GM21515 (cell line): ENCODE measurements around the gene CHMP6.
"Not testable (repeated sequence)": the region's sequence is repeated elsewhere in the genome, so short reads cannot be mapped to it uniquely, and the experiment has no call there.

Experiments used
- ATAC-seq: cut with Tn5 transposase; IDR thresholded peaks from one replicate; pipeline ENCODE4 v1.9.1; 2021; ENCODE audit not compliant: unreplicated experiment

CHMP6 gene

DNA sequence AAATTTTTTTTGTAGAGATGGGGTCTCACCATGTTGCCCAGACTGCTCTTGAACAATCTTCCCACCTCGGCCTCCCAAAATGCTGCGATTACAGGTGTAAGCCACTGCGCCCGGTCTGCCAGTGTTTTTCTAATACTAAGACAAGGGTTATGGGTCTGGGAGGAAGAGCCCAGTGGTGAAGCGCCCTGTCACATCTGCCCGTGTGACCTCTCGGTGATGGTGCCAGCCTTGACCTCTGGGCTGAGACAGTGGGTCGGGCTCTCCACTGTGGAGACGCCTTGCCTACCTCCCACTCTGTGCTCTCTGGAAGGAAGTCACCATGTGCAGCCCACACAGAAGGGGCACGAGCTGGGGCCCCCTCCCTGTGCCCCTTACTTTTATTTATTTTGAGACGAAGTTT lies 38.2 kb downstream of the CHMP6 start:
- no peak for ATAC-seq

DNA sequence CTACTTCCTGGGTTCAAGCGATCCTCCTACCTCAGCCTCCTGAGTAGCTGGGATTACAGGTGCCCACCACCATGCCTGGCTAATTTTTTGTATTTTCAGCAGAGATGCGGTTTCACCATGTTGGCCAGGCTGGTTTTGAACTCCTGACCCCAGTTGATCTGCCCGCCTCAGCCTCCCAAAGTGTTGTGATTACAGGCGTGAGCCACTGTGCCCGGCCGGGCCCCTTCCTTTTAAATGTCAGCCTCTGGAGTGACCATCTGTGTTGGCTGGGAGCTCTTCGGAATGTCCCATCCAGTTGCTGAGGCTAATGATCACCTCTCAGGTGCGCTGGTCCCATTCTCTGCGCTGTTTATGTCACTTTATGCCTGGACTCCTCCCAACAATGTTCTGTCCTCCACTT lies 38.7 kb downstream of the CHMP6 start:
- not testable (repeated sequence) for ATAC-seq

DNA sequence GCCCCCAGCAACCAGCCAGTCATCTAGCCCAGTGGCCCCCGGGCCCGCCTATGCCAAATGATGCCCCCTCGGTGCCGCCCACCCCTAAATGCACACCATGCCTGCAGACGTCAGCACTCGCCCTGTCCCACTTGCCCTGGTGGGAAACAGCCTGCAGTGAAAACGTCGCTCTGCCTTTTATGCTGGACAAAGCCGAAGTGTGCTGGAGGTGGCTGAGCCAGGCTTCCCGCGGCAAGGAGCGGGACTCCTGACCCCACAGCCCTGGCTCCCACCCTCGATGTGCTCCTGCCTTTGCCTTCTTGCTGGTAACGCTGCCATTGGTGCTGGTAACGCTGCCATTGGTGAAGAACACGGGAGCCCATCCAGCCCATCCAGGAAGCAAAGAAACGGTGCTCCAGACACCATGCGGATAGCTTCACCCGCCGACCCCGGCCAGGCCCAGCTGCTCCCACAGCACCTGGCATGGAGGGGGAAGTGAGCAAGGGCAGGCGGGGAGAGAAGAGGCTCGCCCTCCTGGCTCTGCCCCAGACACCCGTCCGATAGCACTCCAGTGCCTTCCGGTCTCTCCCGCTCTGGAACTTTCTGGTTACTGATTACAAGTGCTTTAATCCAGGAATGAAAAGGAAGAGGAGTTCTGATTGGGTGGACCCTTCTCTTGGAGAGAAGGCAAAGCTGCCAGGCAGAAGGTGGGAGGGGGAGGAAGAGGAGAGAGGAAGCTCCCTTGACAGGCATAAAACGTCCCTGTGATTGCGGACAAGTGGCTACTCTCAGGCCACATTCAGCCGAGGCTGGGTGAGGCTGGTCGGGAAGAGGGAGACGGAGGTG lies 39.3 kb downstream of the CHMP6 start:
- no peak for ATAC-seq

DNA sequence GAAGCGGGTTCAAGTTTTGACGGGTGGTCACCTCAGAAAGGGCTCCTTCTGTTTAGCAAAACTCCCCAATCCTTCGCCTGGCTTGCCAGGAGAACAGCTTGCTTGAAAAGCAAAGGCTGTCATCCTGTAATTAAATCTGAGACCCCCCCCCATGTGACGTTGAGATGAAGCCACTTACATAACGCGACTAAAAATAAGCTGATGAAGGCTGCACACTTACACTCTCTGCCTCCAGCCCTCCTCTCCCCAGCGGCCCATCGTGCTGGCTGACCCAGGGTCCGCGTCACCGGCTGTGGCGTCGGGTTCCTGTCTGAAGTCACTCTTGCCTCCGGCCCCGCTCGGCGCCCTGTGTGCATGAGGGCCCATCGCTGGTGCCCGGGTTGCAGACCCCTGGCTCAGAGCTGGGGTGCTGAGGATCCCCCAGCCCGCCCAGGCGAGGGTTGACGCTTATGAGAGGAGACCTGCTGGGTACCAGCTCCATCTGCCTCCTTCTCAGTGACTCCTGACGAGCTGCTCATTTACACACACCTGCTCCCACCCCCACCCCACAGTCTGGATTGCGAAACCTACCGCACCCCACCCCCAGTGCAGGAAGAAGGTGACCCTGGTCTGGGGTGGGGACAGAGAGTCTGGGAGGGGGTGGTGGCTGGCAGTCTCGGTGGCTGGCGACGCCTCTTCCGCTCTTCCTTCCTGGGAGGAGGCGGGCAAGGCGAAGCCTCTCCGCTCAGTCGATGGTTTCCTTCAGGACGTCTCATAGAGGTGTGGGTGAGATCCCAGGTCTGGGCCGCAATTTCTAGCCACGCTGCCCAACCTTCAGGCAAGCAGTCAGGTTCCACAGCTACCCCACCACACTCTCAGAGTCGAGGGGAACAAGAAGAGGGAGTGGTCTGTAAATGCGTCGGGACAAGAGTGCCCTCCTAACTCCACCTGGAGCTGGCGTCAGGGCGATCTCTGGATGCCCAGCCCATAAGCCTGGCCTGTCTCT lies 40.2 kb downstream of the CHMP6 start:
- ATAC-seq: no peak

DNA sequence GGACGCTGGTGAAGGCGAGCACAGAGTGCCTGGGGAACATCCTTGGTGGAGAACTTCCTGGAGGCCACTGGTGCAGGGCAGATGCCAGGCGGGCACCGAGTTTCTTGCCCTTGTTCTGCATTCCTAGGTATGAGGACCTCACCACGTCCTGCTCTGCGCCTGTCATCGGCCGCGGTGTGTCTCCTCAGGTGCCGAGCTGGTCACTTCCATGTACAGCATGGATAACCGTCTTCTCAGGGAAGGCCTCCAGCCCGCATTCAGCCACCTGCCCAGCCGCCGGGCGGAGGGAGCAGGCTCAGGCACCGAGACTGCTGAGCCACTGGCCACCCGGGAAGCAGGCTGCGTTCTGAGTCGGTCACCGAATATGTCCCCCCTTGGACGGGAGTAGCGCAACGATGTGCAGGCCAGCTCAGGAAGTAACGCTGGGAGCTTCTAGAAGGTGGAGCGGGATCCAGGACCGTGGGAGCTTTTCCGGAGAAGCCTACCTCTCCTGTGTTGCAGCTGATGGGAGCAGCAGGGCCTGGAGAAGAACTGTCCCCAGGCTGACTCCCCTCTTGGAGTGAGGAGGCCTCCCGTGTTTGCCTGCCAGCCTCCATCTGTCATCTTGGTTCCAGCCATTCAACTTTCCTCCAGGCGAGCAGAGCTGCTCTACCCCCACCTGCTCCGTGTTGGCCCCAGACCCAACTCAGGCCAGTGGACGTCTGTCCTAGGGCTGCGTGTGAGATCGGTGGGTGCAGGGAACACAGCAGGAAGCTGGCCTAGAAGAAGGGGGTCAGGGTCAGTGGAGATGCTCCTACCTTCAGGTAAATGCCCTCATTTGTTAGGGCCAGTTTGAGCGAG lies 41.2 kb downstream of the CHMP6 start:
- no peak for ATAC-seq

DNA sequence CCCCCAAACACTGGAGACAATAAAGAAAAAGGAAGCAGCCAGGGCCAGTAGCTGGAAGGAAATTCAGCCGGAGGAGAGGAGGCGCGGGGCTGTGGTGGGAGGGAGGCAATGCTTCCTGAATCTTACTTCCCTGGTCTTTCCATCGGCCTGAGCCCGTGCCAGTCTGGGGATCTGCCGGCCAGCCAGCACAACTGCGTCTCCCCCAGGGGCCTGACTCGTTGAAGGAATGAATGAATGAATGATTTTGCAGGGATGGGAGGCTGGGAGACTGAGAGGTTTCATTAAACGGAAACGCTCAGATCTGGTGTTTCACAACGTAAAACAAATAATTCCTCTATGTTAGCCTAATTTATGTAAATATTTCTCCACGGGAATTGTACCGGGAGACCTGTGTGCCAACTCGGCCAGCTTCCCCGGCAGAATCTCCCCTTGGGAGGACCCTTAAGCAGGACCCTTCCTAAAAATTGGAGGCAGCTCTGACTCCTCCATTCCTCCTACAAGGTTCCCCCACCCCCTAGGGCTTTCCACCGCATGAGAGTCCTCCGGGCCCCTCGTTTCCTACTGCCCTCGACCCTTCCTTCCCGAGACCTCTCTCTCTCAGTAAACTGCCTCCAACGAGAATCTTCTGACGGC lies 42.0 kb downstream of the CHMP6 start:
- ATAC-seq: no peak

DNA sequence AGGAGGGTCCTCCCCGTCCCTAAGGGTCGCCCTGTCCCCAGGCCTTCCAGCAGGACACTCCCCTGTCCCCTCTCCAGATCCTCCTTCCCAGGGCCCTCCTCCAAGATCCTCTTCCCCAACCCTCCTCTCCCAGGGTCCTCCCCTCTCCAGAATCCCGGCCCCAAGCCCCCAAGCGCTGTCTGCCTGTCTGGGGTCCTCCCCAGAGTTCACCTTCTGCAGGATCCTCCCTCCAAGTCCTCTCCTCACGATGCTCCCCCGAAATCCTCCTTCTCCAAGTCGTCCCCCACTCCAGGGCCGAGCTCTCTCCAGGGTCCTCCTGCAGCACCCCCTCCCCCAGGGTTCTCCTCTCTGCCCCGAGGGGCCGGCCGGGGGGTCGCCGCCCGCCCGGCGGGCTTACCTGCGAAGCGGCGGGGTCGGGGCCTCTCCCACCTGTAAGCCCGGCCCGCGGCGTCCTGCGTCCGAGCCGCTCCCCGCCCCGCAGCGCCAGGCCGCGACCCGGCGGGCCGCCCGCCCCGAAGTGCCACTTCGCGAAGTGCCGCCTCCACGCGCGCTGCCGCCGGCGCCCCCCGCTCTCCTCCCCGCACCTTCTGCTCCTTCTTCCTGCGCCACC lies 42.6 kb downstream of the CHMP6 start:
- peak; percentile 15 for ATAC-seq

DNA sequence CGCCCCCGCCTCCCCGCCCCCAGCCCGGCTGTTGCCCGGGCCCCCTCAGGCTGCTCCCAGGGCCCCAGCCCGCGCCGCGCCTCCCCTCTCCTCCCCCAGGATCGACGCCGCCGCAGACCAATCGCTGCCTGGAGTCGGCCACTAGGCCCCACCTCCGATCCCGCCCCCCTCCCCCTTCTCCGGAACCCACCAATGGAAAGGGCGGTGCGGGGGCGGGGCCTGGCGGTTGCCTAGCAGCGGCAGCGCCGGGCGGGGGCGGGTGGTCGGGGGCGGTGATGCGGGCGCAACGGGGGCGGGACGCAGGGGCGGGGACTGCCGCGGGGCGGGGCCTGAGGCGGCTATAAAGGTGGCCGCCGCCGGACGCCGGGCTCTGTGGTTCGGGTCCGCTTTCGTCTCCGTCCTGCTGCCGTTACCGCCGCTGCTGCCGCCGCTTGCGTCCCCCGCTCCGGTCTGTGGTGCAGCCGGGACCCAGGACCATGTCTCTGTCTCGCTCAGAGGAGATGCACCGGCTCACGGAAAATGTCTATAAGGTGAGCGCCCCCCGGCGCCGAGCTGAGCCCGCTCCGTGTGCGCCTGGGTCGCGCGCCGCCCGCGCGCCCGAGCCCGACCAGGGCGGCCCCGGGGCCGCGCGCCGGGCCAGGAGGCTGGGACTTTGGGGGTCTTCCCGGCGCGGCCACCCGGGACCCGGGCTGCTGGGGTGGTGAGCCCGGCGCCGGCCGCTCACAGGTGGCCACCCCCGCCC lies 43.3 kb downstream of the CHMP6 start, which contains the start of gene BAIAP2:
BAIAP2 (plus strand) TSS at position 373 of the 742 bp plus-strand sequence; CDS start at position 477, 104 bp downstream.
- ATAC-seq: peak; percentile 55

DNA sequence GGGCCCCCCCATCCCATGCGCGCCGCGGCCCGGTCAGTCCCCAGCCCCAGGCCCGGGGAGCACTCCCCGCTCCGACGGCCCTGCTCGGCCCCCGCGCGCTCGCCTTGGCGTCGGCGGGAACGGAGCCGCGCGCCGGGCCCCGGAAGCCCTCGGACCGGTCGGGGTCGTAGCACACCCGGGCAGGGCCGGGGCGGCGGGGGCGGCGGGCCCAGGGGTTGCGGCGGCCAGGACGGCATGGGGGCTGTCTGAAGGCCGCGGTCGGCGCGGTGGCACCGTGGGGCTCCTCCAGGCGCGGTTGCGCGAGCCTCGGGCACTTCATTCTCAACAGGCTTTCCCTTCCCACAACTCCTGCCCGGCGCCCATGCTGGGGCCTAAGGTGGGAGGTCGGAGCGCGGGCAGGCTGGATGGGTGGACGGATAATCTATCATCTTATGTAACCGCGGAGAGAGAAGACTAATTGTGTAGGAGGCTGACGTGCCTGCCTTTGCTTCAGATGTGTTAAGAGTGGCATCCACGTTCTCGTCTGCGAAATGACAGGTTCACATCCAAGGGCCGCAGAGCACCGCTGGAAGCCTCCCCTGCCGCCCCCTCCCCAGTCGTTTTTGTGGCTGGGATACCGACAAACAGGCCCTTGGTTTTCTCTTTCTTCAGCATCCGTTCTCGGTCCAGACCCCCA lies 44.0 kb downstream of the CHMP6 start:
- ATAC-seq: peak; percentile 8

DNA sequence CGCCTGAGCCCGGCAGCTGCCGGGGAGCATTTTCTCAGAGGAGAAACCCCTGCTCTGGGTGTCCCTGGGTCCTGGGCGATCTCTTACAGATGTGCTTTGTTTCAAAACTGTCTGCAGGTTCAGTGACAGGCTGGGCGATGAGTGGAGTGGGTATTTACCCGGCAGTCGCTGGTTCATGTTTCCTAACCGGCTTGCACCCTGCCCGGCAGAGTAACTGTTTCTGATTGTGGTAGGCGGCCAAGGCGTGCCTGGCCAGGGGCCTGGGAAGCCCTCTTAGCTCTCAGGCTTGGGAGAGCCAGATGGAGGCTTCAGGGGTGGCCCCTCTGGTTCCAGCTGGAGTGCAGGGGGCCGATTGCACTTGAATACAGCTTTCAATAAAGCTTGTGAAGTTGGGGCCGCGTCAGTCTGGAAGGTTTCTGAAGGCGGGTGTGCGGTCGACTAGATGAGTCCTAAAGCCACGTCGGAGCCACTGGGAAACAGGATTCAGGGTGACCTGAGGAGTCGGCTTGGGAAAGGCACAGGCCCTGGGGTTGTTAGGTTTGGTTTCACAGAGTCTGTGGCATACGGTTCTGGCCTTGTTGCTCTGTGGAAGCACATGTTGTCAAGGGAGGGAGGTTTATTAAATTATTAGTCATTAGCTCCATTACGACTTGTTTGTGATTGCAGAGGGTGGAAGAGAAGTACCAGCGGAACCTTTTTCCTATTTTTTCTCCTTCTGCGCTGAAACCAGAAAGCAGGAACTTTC lies 44.7 kb downstream of the CHMP6 start:
- no peak for ATAC-seq

DNA sequence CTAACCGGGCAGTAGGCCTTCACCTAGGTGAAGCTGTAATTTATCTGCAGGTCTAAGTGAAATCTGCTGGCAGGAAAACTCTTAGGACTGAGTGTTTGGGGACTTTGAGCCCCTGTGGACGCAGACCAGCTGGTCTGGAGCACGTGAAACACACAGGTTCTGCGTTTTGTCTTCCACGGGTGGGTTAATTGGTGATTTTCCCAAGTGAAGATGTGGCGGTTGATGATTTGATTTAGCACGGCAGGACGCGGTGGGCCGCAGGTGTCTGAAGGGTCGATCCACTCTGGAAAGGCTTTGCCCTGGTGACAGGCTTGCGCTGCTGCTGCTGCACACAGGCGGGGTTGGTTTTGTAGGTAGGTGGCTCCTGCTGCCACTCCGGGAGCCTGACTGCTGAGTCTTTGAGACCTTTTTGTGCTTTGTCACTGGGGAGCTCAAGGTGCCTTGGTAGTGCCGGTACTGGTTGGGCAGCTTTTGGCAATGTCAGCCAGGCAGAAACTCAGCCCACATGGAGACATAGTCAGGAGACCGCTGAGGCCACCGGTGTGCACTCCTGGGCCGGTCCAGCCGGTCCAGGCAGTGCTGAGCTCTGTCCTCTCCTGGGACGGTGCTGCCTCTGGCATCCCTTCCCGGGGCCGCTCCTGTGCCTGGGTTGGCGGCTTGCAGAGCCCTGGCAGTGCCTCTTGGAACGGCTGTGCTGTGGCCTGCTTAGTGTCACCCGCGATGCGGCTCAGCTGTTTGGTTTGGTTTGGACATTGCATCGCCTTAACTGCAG lies 45.6 kb downstream of the CHMP6 start:
- ATAC-seq: no peak

DNA sequence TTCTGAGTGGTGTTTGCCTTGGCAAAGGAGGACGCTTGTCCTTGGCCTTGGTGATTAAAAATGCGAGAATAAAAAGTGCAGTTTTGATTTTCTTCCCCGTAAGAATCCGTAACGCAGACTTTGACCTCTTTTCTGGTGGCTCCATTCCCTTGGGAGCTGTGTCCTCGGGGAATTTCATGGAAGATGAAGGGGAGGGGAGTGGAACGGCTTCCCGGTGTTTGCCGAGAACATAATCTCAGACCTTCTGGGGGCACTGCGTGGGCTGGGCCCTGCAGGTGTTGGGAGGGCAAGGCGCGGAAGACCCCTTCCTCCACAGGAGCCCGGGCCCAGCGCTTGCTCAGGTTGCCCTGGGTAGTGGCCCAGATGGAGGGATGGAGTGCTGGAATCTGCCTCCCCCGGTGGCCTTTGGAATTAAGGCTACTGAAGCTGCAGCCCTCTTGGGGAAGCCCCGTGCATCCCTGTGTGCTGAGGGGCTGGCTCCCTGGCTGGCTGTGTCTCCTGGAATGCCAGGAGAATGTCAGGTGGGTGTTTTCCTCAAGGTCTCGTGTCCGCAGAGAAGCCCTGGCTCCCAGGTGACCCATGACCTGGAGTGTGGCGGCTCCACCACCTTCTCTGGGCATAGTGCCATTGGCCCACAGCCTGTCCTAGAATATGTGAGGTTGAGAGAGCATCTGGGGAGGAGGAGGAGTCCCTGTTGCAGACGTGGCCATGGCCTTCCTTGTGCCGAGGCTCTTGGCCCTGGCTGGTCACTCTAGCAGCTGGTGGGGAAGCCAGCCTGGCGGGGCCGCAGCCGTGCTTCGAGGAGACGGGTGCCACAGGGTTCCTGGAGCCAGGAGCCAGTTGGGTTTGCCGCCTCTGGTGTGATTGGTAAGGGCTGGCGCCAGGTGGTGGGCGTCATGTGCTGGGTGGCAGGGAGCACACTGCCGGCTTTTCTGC lies 46.4 kb downstream of the CHMP6 start:
- ATAC-seq: no peak

DNA sequence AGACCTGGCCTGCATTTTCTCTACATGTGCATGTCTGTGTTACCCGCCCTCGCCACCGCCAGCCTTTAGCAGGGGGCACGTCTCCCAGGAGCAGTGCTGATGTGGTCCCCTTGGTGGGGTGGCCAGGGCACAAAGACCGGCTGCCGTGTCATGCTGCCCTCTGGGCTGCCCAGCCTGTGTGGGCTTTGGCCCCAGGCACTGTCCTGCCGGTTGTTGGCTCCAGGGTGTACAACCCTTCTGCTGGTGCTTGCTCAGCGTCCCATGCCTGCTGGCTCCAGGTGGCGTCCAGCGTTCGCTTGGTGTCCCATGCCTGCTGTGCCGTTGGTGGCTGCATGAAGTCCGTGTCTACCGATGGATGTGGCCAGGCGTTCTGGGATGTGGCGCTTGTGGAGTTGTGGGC lies 47.5 kb downstream of the CHMP6 start:
- ATAC-seq: no peak

DNA sequence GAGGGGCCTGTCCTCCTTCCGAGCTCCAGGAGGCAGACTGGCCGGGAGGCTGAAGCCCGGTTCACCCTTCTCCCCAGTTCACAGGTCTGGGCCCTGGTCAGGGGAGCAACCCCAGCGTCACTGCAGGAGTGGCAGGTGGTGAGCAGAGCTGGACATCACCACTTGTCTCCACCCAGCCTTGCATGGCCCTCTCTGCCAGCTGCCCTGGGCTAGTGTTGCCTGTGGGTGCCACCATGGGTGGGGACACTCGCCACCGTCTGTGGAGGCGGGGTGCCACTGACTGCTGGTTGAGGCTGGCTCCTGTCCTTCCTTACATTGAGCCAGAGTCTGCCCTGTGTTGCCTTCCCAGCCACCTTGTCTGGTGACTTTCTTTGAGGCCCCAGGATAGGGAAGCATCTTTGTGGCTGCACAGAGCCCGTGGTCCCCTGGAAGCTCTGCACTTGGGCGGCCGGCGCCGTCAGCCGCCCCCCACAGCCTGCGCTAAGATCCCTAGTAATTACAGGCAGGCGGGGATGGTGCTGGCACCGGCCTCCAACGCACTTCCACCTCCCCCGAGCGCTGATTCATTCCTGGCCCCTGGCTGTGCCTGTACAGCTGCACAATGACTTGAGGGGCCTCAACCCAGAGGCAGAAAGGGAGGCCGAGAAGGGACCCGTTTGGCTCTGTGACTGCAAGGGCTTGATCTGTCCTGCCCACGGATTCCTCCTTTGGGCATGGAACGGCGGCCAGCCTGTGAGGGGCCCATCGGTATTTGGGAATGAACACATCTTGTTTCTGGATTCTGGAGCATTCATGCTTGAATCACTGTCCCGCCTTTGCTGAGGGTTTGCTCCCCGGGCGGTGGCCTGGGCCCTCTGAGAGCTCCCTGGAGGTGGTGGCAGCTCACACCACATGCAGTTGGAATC lies 48.5 kb downstream of the CHMP6 start:
- no peak for ATAC-seq

DNA sequence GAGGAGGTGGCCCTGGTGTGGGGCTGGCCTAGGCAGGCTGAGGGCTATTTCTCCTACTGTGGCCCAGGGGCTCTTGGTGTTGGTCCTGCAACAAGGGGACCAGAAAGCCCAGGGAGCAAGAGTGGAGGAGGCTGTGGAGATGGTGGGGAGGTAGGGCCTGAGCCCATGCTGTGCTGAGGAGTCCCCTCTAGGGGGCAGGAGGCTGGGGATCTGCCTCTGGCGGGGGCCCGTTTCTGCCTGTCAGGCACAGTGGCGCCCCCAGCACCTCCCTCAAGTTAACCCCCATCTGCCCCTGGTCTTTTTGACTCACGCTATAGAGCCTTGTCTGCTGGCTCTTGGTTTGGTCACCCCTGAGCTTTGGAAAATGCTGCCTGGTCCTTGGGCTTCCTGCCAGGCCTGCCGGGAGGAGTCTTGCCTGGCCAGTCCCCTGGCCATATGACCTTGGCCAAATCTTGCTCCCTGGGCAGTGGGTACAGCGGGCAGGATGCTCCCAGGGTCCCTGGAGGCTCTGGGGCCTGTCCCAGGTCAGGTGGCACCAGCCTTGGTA lies 49.2 kb downstream of the CHMP6 start:
- no peak for ATAC-seq
